SK-N-SH (cell line): ENCODE data around the gene STARD13.

Experiments used
- CHD2 ChIP-seq: fragments of 150-350 bp; IDR thresholded peaks from 2 replicates; pipeline ENCODE4 v1.6.1; 2018; ENCODE audit warnings: low read length; ENCODE audit not compliant: partially characterized antibody
- EZH2phosphoT487 ChIP-seq: fragments of 200-600 bp; sonication (generic); IDR thresholded peaks from 2 replicates; pipeline ENCODE4 v1.6.1; 2017; ENCODE audit warnings: low read depth, mixed run types, mild to moderate bottlenecking, antibody characterized with exemption, moderate library complexity, borderline replicate concordance
- NRF1 ChIP-seq: IDR thresholded peaks from 2 replicates; pipeline ENCODE4 v1.6.1; 2012; ENCODE audit warnings: low read depth, mild to moderate bottlenecking, low read length
- POLR2AphosphoS5 ChIP-seq: IDR thresholded peaks from 2 replicates; pipeline ENCODE4 v1.6.1; 2012; ENCODE audit warnings: low read depth, low read length
- SIN3A ChIP-seq: IDR thresholded peaks from 2 replicates; pipeline ENCODE4 v1.6.1; 2012; ENCODE audit warnings: low read depth, mild to moderate bottlenecking, low read length, moderate library complexity, borderline replicate concordance
- SMC3 ChIP-seq: IDR thresholded peaks from 2 replicates; pipeline ENCODE4 v1.6.1; 2012; ENCODE audit warnings: low read depth, low read length, improper control_type of control experiment
- TAF1 ChIP-seq: IDR thresholded peaks from 2 replicates; pipeline ENCODE4 v1.6.1; 2012; ENCODE audit warnings: low read depth, mild to moderate bottlenecking, low read length, moderate library complexity, borderline replicate concordance
- TEAD4 ChIP-seq: IDR thresholded peaks from 2 replicates; pipeline ENCODE4 v1.4.0; 2012; ENCODE audit warnings: mild to moderate bottlenecking, borderline replicate concordance; ENCODE audit not compliant: insufficient read depth
- YY1 ChIP-seq: IDR thresholded peaks from 2 replicates; pipeline ENCODE4 v1.4.0; 2012; ENCODE audit warnings: low read depth, mild to moderate bottlenecking
- TF ChIP-seq, protein P1 (sequence below): fragments of 200-600 bp; sonication (generic); IDR thresholded peaks from 2 replicates; pipeline ENCODE4 v1.6.1; 2017; ENCODE audit warnings: antibody characterized with exemption, mild to moderate bottlenecking, moderate library complexity
- TF ChIP-seq, protein P2 (sequence below): IDR thresholded peaks from 2 replicates; pipeline ENCODE4 v1.4.0; 2012; ENCODE audit warnings: low read depth, borderline replicate concordance
- TF ChIP-seq, protein P3 (sequence below): fragments of 150-350 bp; IDR thresholded peaks from 2 replicates; pipeline ENCODE4 v1.6.1; 2016; ENCODE audit warnings: mild to moderate bottlenecking, low read depth, low read length
- TF ChIP-seq, protein P4 (sequence below): IDR thresholded peaks from 2 replicates; pipeline ENCODE4 v1.6.1; 2012; ENCODE audit warnings: mild to moderate bottlenecking, low read depth, low read length, moderate library complexity

DNA sequence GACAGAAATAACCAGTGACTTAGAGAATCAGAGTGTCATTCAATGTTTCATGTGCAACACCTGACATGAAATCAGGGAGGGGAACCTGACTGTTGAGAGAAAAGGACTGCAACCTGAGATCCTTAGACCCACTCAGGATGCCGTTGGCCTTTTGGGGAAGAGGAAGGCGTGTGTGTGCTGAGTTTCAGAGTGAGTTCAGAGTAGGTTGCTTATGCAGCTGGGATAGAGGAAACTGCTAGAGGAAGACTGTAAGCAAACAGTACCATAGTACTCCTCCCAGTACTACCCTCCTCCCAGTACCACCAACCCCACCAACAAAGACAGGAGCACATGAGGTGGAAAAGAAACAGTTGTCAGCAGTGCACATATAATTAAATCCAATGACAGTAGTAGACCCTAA is 205.6 kb downstream of the STARD13 start:
- TF ChIP-seq, protein P1, sequence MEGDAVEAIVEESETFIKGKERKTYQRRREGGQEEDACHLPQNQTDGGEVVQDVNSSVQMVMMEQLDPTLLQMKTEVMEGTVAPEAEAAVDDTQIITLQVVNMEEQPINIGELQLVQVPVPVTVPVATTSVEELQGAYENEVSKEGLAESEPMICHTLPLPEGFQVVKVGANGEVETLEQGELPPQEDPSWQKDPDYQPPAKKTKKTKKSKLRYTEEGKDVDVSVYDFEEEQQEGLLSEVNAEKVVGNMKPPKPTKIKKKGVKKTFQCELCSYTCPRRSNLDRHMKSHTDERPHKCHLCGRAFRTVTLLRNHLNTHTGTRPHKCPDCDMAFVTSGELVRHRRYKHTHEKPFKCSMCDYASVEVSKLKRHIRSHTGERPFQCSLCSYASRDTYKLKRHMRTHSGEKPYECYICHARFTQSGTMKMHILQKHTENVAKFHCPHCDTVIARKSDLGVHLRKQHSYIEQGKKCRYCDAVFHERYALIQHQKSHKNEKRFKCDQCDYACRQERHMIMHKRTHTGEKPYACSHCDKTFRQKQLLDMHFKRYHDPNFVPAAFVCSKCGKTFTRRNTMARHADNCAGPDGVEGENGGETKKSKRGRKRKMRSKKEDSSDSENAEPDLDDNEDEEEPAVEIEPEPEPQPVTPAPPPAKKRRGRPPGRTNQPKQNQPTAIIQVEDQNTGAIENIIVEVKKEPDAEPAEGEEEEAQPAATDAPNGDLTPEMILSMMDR, result no peak
- TF ChIP-seq EZH2phosphoT487 (no peak), POLR2AphosphoS5 (no peak), SMC3 (no peak), NRF1 (no peak), TAF1 (no peak), CHD2 (no peak), YY1 (no peak), TEAD4 (no peak), SIN3A (no peak)
- TF ChIP-seq, protein P2, sequence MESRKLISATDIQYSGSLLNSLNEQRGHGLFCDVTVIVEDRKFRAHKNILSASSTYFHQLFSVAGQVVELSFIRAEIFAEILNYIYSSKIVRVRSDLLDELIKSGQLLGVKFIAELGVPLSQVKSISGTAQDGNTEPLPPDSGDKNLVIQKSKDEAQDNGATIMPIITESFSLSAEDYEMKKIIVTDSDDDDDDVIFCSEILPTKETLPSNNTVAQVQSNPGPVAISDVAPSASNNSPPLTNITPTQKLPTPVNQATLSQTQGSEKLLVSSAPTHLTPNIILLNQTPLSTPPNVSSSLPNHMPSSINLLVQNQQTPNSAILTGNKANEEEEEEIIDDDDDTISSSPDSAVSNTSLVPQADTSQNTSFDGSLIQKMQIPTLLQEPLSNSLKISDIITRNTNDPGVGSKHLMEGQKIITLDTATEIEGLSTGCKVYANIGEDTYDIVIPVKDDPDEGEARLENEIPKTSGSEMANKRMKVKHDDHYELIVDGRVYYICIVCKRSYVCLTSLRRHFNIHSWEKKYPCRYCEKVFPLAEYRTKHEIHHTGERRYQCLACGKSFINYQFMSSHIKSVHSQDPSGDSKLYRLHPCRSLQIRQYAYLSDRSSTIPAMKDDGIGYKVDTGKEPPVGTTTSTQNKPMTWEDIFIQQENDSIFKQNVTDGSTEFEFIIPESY, result no peak
- TF ChIP-seq, protein P3, sequence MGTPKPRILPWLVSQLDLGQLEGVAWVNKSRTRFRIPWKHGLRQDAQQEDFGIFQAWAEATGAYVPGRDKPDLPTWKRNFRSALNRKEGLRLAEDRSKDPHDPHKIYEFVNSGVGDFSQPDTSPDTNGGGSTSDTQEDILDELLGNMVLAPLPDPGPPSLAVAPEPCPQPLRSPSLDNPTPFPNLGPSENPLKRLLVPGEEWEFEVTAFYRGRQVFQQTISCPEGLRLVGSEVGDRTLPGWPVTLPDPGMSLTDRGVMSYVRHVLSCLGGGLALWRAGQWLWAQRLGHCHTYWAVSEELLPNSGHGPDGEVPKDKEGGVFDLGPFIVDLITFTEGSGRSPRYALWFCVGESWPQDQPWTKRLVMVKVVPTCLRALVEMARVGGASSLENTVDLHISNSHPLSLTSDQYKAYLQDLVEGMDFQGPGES, result no peak
- TF ChIP-seq, protein P4, sequence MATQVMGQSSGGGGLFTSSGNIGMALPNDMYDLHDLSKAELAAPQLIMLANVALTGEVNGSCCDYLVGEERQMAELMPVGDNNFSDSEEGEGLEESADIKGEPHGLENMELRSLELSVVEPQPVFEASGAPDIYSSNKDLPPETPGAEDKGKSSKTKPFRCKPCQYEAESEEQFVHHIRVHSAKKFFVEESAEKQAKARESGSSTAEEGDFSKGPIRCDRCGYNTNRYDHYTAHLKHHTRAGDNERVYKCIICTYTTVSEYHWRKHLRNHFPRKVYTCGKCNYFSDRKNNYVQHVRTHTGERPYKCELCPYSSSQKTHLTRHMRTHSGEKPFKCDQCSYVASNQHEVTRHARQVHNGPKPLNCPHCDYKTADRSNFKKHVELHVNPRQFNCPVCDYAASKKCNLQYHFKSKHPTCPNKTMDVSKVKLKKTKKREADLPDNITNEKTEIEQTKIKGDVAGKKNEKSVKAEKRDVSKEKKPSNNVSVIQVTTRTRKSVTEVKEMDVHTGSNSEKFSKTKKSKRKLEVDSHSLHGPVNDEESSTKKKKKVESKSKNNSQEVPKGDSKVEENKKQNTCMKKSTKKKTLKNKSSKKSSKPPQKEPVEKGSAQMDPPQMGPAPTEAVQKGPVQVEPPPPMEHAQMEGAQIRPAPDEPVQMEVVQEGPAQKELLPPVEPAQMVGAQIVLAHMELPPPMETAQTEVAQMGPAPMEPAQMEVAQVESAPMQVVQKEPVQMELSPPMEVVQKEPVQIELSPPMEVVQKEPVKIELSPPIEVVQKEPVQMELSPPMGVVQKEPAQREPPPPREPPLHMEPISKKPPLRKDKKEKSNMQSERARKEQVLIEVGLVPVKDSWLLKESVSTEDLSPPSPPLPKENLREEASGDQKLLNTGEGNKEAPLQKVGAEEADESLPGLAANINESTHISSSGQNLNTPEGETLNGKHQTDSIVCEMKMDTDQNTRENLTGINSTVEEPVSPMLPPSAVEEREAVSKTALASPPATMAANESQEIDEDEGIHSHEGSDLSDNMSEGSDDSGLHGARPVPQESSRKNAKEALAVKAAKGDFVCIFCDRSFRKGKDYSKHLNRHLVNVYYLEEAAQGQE, result no peak
